Renal cortex interstitium (tissue), 11 donors: ENCODE measurements around the gene HMCN1. TPM values are rescaled to one million over a fixed set of nuclear protein-coding genes. Genes with fewer than 3 reads are reported as not detected.

Experiments used
- DNase-seq, 11 donors: peaks; one replicate each; pipeline ENCODE4 v3.0.0-alpha.2; 2013; ENCODE audit warnings: low read depth in 9 of 11, low spot score in 4 of 11; ENCODE audit errors: extremely low read depth in 1 of 11
- polyA plus RNA-seq, 3 donors: library from polyadenylated mRNA; unstranded; fragments of 120-200 nt; gene quantifications; one replicate each; pipeline ENCODE4 v1.2.1, GENCODE V29; 2013; ENCODE audit not compliant: insufficient read length in 3 of 3

Gene HMCN1
- polyA plus RNA-seq, 3 donors, result 41.2 to 67.3 (median 60.3) TPM

- no peak for DNase-seq
Measured at GRCh38 chr1:185834371-185834905, 100.2 kb downstream of the HMCN1 start.

GRCh38 chr1:185835191-185835590, 101.0 kb downstream of the HMCN1 start:
- no peak for DNase-seq

DNA sequence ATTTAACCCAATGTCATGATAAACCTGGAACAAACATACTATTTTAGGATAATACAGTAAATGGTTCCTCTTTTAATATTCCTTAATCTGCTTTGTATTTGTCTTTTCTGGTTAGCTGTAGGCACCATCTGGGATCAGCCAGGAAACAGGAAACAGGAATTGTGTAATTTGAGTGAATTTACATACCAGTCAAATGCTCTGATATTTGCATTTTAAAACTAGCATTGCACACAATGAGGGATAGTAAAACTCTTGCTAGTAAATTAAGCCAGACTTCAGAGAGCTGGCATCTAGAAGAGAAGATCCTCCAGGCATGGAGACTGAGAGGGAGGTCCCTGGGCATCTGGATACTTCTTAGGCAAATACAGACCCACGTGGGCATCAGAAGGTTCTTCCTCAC, 103.5 kb downstream of the HMCN1 start:
- DNase-seq, result no peak

DNA sequence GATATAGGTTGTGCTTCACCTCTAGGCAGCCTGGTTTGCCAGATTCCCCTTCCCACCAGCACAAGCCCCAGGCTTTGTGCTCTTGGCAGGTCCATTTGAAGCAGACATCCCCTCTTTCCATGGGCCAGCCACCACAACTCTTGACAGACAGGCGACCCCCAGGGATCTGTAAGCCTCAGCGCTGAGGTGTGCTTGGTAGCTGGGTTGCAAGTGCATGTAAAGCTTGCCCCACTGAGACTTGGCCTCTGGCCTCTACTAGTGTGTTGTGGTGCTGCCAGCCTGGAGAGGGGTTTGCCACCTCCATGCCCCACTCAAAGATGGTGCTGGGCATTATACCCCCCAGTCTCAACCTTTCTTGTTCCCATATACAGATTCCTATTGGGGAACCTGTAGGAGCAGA, 103.9 kb downstream of the HMCN1 start:
- no peak for DNase-seq

DNA sequence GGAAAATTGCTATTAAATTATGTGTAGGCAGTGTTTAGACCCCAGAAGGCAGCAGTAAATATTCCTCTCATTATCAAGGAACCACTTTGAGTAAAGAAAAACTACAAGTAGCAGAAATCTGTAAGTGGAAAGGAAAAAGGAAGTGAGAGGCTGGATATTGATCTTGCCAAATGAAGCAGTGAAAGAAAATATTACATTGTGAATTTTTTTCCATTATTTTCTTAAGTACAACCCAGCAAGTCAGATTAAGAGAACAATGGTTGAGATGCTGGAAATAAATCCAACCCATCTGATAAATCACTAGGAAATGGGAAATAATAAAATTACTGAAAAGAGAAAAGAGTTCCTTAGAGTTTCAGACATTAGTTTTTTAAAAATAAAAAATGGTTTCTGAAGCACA, 106.7 kb downstream of the HMCN1 start:
- no peak for DNase-seq

GRCh38 chr1:185843297-185843869, 109.2 kb downstream of the HMCN1 start:
- DNase-seq, result no peak

DNA sequence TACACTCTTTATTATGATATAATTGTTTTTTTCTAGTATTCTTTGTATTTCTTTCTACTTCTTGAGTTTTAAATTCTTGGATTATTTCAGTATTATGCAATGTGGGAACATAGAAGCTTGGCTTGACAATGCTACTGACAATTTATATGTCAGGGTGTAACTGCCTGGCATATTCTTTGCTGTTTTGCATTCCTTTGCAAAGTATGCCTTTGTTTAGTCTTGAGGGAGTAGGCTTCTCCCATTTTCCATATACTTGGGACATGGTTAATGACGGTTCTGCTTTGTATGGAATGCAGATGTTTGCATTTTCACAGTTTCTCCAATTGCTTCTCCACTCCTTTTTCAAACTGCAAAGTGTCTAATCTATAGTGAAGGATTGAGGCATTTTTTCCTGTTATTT, 109.8 kb downstream of the HMCN1 start:
- no peak for DNase-seq

- DNase-seq, result no peak
Measured at GRCh38 chr1:185846672-185847444, 112.7 kb downstream of the HMCN1 start.

- DNase-seq, result no peak
Measured at GRCh38 chr1:185849014-185849413, 114.8 kb downstream of the HMCN1 start.

DNA sequence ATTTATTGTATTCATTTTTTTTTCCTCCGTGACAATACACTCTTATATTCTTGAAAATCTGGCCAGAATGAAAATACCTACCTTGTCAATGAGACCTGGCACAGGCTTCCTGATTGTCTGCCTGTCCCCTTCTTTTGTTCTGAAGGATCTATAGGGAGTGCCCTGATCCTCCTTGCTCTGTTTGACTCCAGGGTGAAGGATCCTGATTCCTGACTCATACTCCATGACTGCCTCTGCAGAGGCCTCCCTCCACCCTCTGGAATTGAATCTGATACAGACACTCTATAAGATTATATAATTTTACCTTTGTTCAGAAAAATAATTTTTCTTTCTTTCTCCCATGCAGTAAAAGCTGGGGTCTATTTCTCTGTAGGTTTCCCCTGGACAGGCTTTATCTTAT, 116.2 kb downstream of the HMCN1 start:
- DNase-seq, result no peak

DNA sequence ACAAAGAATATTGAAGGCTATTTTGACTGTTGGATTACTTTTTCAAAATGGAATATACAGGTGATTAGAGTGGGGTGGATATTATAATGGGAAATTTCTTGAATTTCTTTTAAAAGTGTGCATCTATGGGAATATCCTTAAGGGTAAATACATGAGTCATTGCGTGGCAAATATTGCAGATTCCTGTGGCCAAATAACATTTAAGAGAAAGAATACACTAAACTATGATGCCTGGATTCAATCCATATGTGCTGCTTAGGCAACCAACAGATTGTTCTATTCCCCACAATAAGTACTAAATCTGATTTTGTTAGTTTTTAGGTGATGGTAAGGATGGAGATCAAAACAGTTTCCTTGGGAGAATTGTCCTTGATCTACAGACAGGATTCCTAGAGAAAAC, 119.5 kb downstream of the HMCN1 start:
- no peak for DNase-seq

DNA sequence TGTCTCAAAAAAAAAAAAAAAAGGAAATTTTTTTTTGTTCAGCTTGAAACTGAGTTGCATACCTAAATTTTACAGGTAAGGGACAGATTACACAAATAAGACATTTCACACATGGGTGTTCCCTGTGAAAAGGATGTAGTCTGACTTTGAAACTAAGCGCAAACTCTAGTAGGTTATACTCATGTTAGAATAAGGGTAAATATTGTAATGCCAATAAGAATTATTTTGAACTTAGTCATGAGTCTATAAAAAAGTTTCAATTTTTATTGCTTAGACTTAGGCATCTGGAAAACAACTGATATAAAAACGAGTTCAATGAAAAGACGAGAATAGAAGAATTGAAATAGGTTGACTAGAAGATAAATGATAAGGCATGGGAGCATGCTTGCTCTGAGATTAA, 122.3 kb downstream of the HMCN1 start:
- DNase-seq, result no peak

- no peak for DNase-seq
Measured at GRCh38 chr1:185857442-185857841, 123.3 kb downstream of the HMCN1 start.

DNA sequence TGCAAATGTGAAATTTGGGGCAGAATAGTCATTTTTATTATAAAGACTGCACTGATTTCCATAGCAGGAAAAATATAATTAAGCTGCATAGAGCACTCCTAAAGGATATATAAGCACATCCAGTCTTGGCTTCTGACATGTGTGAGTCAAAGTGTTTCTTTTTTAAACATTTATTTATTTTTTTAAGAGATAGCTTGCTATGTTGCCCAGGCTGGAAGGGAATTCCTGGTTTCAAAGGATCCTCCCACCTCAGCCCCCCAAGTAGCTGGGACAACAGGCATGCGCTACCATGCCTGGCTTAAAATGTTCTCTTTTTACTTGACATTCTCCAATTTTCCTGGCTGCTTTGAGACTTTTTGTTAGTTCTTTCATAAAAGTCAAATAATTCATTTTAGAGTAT, 126.1 kb downstream of the HMCN1 start:
- DNase-seq, result no peak

- DNase-seq, result no peak
Measured at GRCh38 chr1:185860859-185861258, 126.7 kb downstream of the HMCN1 start.

DNA sequence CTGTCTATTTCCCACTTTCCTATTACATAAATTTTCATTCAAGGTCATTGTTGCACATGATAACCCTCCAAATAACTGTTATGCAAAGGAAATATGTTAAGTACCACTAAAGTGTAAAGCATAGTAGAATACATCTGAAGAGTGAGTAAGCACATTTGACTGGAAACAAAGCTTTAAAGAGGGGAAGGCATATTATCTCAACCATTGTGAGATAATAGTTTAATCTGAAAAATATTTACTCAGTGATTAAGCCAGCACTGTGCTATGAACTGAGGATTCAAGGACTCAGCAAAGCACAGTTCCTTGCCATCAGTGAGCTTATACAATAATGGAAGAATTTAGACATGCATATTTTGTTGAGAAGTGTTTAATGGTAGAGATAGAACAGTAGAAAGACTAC, 127.4 kb downstream of the HMCN1 start:
- no peak for DNase-seq

- DNase-seq, result no peak
Measured at GRCh38 chr1:185862235-185862634, 128.0 kb downstream of the HMCN1 start.

DNA sequence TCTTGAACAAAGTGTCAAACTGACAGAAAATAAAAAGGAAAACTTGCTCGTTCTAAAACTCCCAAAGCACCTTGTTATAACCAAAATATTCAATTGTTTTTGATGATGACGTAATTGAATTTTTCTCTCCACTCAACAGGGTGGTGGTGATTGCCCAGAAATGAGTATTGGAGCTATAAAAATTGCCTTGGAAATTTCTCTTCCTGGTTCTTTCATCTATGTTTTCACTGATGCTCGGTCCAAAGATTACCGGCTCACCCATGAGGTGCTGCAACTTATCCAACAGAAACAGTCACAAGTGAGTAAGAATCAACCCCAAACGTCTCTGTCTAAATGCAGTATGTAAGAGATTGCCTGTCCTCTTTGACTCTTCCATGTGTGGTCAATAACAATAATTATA, 130.1 kb downstream of the HMCN1 start:
- no peak for DNase-seq

DNA sequence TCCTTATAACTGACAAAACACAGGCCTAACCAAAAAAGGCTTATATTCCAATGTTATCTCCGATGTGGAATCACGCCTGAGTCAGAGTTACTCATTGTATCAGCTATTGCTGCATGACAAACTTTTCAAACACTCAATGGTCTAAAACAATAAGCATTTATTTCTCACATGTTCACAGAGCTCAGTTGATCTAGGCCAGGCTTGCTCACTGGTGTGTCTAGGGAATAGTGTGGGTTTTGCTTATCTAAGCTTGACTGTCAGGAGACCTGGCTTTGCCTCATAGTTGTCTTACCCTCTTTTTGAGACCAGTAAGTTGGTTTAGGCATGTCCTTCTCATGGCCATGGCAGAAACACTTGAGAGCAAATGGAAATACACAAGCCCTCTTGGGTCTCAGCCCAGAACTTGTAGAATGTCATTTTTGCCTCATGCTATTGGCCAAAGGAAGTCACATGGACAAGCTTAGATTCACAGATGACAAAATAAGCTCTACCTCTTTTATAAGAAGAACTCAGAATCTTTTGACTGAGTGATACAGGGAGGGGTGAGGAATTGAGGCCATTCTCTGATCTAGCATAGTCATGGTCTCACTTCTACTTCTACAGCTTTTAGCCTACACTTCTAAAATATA, 130.8 kb downstream of the HMCN1 start:
- no peak for DNase-seq

- no peak for DNase-seq
Measured at GRCh38 chr1:185869590-185869989, 135.4 kb downstream of the HMCN1 start.
